Stimulated activated CD8-positive, alpha-beta memory T cell treated with anti-CD3 and anti-CD28 coated beads, Interleukin-7, amount 100 ng/mL, for 48 hours (primary cell): ENCODE measurements around the gene TMEM187.

Source experiments
- DNase-seq, 2 donors: peaks; one replicate each; pipeline ENCODE4 v3.0.0-alpha.2; 2020; ENCODE audit warnings: low read depth in 1 of 2; ENCODE audit errors: extremely low read depth in 1 of 2

TMEM187 gene

GRCh38 chrX:153953892-153954557 is 18.5 kb upstream of the TMEM187 start:
- no peak for DNase-seq

GRCh38 chrX:153954558-153955227 is 17.9 kb upstream of the TMEM187 start:
- no peak for DNase-seq

GRCh38 chrX:153955228-153955732 is 17.3 kb upstream of the TMEM187 start:
- no peak for DNase-seq

GRCh38 chrX:153956044-153956907 is 16.3 kb upstream of the TMEM187 start:
- DNase-seq, result no peak

- no peak for DNase-seq
Measured at GRCh38 chrX:153957224-153957623, 15.3 kb upstream of the TMEM187 start.

- no peak for DNase-seq
Measured at GRCh38 chrX:153958605-153959004, 13.9 kb upstream of the TMEM187 start.

GRCh38 chrX:153959649-153960048 is 12.9 kb upstream of the TMEM187 start:
- DNase-seq, result no peak

- DNase-seq, result no peak
Measured at GRCh38 chrX:153960077-153960476, 12.5 kb upstream of the TMEM187 start.

- no peak for DNase-seq
Measured at GRCh38 chrX:153960786-153961185, 11.8 kb upstream of the TMEM187 start.

GRCh38 chrX:153961292-153961691 is 11.3 kb upstream of the TMEM187 start:
- no peak for DNase-seq

- no peak for DNase-seq
Measured at GRCh38 chrX:153963546-153963945, 9.0 kb upstream of the TMEM187 start.

GRCh38 chrX:153964105-153964504 is 8.4 kb upstream of the TMEM187 start:
- no peak for DNase-seq

GRCh38 chrX:153965406-153965805 is 7.1 kb upstream of the TMEM187 start:
- DNase-seq, result no peak

GRCh38 chrX:153966283-153966688 is 6.3 kb upstream of the TMEM187 start:
- DNase-seq, result no peak

- no peak for DNase-seq
Measured at GRCh38 chrX:153966841-153967535, 5.6 kb upstream of the TMEM187 start.

GRCh38 chrX:153967536-153968224 is 4.9 kb upstream of the TMEM187 start:
- DNase-seq, result no peak

- no peak for DNase-seq
Measured at GRCh38 chrX:153968255-153968654, 4.3 kb upstream of the TMEM187 start.

GRCh38 chrX:153968754-153969124 is 3.8 kb upstream of the TMEM187 start:
- no peak for DNase-seq

- DNase-seq, result no peak
Measured at GRCh38 chrX:153969125-153969903, 3.2 kb upstream of the TMEM187 start.
